ENCODE data around the gene LRRC4C. TPM values are rescaled to one million over a fixed set of nuclear protein-coding genes. Genes with fewer than 3 reads are reported as not detected.
A peak's percentile ranks its signal among the peaks of the same experiment; 100 is the strongest.

LRRC4C gene
- total and polyA plus RNA-seq, 11 donors: 0.08 to 1.2 (median 0.48) TPM; not detected in 1

DNA sequence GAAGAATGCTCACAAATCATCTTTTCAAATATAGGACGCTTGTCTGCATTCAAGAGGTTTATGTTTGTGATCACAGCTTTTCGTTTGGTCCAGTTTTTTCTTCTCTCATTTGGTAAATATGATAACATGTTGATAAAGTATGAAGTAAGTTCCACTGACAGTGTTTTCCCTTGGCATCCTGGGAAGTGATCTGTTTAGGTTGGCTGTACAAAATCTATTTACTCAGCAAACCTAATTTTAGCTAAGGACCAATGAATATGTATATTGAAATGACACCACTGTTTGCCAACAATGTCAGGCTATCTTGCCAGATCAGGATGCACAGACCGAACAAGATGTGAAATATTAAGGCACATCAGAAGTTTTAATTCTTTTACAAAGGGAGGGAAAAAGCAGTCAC lies 1230.8 kb downstream of the LRRC4C start:
- Histone ChIP-seq H3K4me1 (no peaks in the 10 kb centered on the region), H3K4me3 (no peak overlapping the region), H3K9me3 (no peaks in the 10 kb centered on the region), H3K27me3 (no peaks in the 10 kb centered on the region), H3K36me3 (no peaks in the 10 kb centered on the region), H3K27ac (no peak overlapping the region)
- intact Hi-C loops (cut with DNase I): no loop called here
- no peak for TF ChIP-seq POLR2A (IDR thresholded peaks at IDR 0.05)
- TF ChIP-seq, protein P1, sequence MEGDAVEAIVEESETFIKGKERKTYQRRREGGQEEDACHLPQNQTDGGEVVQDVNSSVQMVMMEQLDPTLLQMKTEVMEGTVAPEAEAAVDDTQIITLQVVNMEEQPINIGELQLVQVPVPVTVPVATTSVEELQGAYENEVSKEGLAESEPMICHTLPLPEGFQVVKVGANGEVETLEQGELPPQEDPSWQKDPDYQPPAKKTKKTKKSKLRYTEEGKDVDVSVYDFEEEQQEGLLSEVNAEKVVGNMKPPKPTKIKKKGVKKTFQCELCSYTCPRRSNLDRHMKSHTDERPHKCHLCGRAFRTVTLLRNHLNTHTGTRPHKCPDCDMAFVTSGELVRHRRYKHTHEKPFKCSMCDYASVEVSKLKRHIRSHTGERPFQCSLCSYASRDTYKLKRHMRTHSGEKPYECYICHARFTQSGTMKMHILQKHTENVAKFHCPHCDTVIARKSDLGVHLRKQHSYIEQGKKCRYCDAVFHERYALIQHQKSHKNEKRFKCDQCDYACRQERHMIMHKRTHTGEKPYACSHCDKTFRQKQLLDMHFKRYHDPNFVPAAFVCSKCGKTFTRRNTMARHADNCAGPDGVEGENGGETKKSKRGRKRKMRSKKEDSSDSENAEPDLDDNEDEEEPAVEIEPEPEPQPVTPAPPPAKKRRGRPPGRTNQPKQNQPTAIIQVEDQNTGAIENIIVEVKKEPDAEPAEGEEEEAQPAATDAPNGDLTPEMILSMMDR (IDR thresholded peaks at IDR 0.05): no peak
- DNase-seq (no peak), ATAC-seq (no peak)
- 38 to 63% (median 52%) methylated on average over 3 of the region's 3 CpGs for WGBS, 4 donors

DNA sequence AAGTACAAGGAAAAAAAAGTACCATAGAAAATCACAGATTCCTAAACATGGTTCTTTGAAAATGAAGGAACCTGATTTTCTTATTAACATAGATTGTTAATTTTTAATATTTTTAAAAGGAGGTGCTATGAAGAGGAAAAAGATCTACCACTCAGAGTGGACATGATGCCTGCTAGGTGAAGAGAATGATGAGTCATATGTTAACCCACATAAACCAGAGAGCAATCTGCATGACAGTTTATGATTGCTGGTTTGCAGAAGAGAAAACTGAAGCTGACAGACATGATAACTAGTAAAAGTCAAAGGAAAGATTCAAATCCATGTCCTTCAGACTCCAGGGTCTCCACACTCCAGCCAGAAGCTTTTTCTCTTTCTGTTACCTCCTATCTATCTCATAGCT lies 1231.7 kb downstream of the LRRC4C start:
- no peaks in the 10 kb centered on the region for H3K27me3 ChIP-seq
- H3K4me1 ChIP-seq: no peaks in the 10 kb centered on the region
- intact Hi-C loops (cut with DNase I): no loop called here
- no peak for TF ChIP-seq POLR2A (IDR thresholded peaks at IDR 0.05)
- H3K36me3 ChIP-seq: no peaks in the 10 kb centered on the region
- H3K9me3 ChIP-seq: no peaks in the 10 kb centered on the region
- no peak overlapping the region for H3K4me3 ChIP-seq
- no peak overlapping the region for H3K27ac ChIP-seq
- DNase-seq (no peak), ATAC-seq (no peak)

DNA sequence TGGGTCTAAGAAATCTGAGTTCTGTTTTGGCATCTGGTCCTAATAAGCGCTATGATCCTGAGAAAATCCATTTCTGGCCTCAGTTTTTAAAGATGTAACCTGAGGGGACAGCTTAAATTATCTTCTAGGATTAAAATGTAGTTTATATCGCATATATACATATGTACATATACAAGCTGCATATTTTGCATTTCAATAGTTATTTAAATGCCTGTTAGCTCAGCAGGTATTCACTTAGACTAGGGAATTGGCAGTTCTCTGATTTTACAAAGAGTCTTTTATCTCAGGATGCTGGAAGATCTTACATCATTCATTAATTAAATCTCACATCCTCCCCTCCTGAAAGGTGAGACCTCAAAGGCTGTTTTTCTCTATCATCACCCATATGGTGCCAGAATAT lies 1232.8 kb downstream of the LRRC4C start:
- H3K27ac ChIP-seq: no peak overlapping the region
- no peaks in the 10 kb centered on the region for H3K9me3 ChIP-seq
- no peaks in the 10 kb centered on the region for H3K4me1 ChIP-seq
- no peaks in the 10 kb centered on the region for H3K27me3 ChIP-seq
- ATAC-seq: no peak
- no peak for DNase-seq
- whole genome bisulfite sequencing, 4 donors: 24 to 37% (median 32%) methylated on average over 2 of the region's 2 CpGs
- TF ChIP-seq, protein P1 (IDR thresholded peaks at IDR 0.05): no peak
- TF ChIP-seq POLR2A (IDR thresholded peaks at IDR 0.05): no peak
- H3K4me3 ChIP-seq: no peak overlapping the region
- intact Hi-C loops (cut with DNase I): no loop called here
- H3K36me3 ChIP-seq: no peaks in the 10 kb centered on the region

DNA sequence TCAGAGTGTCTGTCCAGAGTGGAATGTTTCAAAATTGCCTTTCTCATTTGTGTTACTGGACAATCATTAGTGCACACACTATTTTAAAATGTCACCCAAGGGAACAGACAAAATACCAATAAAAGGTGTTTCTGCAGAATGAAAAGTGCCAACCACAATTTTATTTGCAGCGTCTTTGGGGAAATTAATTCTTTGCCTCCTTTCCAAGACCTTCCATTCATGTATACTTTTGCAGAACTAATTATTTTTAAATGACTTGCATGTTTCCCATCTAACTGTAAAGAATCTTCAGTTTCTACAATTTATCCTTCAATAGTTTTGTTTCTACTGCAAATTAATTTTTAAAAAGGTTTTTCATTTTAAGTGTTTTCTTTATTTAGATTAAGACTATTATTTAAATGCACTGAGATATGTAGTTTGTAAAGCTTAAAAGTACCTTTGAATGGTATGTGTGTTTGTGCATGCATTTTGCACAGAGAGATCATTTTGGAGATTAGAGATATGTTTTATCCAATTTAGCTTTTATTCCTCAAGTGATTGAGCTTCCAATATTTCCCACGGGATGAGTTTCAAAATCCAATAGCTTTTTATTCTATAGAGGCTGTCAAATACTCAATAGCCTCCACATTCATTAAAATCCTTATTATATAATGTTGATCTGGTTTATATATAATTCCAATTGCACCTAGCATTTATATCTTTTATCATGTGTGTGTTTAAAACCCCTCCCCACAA lies 1235.7 kb downstream of the LRRC4C start:
- Histone ChIP-seq H3K9me3 (no peaks in the 10 kb centered on the region), H3K36me3 (no peaks in the 10 kb centered on the region), H3K27me3 (no peaks in the 10 kb centered on the region), H3K4me3 (no peak overlapping the region), H3K27ac (no peak overlapping the region), H3K4me1 (no peaks in the 10 kb centered on the region)
- DNase-seq (no peak), ATAC-seq (no peak)
- no peak for TF ChIP-seq POLR2A (IDR thresholded peaks at IDR 0.05)
- TF ChIP-seq, protein P1 (IDR thresholded peaks at IDR 0.05): no peak
- 78 to 88% (median 80%) methylated on average over 2 of the region's 2 CpGs for WGBS, 4 donors
- intact Hi-C loops (cut with DNase I): no loop called here

DNA sequence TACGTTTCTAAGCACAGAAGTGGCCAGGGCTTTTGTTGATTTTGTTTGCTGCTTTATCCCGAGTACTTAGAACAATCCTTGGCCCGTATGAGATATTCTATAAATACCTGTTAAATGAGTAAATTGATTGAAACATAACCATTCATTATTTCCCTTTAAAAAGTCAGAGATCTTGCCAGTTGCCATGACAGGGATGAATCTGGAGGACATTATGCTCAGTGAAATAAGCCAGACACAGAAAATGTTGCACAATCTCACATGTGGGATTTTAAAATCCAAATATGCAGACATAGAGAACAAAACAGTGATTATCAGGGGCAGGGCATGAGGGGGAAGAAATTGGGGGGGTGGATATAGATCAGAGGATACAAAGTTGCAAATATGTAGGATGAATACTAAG lies 1240.1 kb downstream of the LRRC4C start:
- Histone ChIP-seq H3K4me1 (no peaks in the 10 kb centered on the region), H3K27ac (no peak overlapping the region), H3K9me3 (no peaks in the 10 kb centered on the region), H3K27me3 (no peaks in the 10 kb centered on the region), H3K4me3 (no peak overlapping the region), H3K36me3 (no peaks in the 10 kb centered on the region)
- intact Hi-C loops (cut with DNase I): loop anchor here in 1 of 10 donors (10.0 kb wide), 1 partner anchor 55 kb away; no protein-coding TSS in a partner anchor
- TF ChIP-seq POLR2A (IDR thresholded peaks at IDR 0.05): no peak
- TF ChIP-seq, protein P1 (IDR thresholded peaks at IDR 0.05): no peak
- WGBS, 4 donors: 56 to 65% (median 58%) methylated on average over 3 of the region's 3 CpGs
- ATAC-seq: peak in 1 of 4 donors; percentile 38
- DNase-seq: no peak

Data from heart left ventricle (tissue), 16 donors.